Activated CD4-positive, alpha-beta T cell treated with anti-CD3 and anti-CD28 coated beads, Interleukin-2, amount 50 U/mL, for 48 hours (primary cell): ENCODE results near the gene ZNF425.
"Not testable (repeated sequence)": the region's sequence is repeated elsewhere in the genome, so short reads cannot be mapped to it uniquely, and the experiment has no call there.

Experiments
- DNase-seq, 2 experiments: peaks; one replicate each; pipeline ENCODE4 v3.0.0-alpha.2; 2020

ZNF425 gene

GRCh38 chr7:149125863-149126661 is at the start of gene ZNF425:
ZNF425 (minus strand) TSS chr7:149126324; CDS start chr7:149126213, 111 bp downstream.
- peak; percentile 93 to 94 for DNase-seq

- DNase-seq = no peak
Observed at GRCh38 chr7:149175150-149175549, 49.0 kb upstream of the ZNF425 start.

- DNase-seq = no peak
Observed at GRCh38 chr7:149172534-149172920, 46.4 kb upstream of the ZNF425 start.

GRCh38 chr7:149171892-149172533 is 45.9 kb upstream of the ZNF425 start:
- DNase-seq = no peak

GRCh38 chr7:149166630-149167352 is 40.7 kb upstream of the ZNF425 start:
- DNase-seq = no peak

GRCh38 chr7:149166142-149166541 is 40.0 kb upstream of the ZNF425 start:
- no peak for DNase-seq

- DNase-seq = no peak
Observed at GRCh38 chr7:149161241-149161848, 35.2 kb upstream of the ZNF425 start.

- DNase-seq = no peak
Observed at GRCh38 chr7:149156898-149157297, 30.8 kb upstream of the ZNF425 start.

GRCh38 chr7:149154056-149154455 is 27.9 kb upstream of the ZNF425 start:
- DNase-seq = no peak

- no peak for DNase-seq
Observed at GRCh38 chr7:149153346-149153745, 27.2 kb upstream of the ZNF425 start.

GRCh38 chr7:149150981-149151380 is 24.9 kb upstream of the ZNF425 start:
- no peak for DNase-seq

- DNase-seq = peak; percentile 61 to 71
Observed at GRCh38 chr7:149147752-149148653, 21.9 kb upstream of the ZNF425 start.

- peak; percentile 79 to 80 for DNase-seq
Observed at GRCh38 chr7:149147072-149147751, 21.1 kb upstream of the ZNF425 start, which contains the start of gene ZNF398. ZNF398 (plus strand) TSS chr7:149147453; CDS start chr7:149147743, 290 bp downstream.

- no peak for DNase-seq
Observed at GRCh38 chr7:149145031-149145845, 19.1 kb upstream of the ZNF425 start.

- not testable (repeated sequence) for DNase-seq
Observed at GRCh38 chr7:149144436-149144922, 18.4 kb upstream of the ZNF425 start.

GRCh38 chr7:149141893-149142292 is 15.8 kb upstream of the ZNF425 start:
- no peak for DNase-seq

GRCh38 chr7:149140831-149141230 is 14.7 kb upstream of the ZNF425 start:
- DNase-seq = no peak

GRCh38 chr7:149136118-149136517 is 10.0 kb upstream of the ZNF425 start:
- no peak for DNase-seq

GRCh38 chr7:149133028-149133710 is 7.0 kb upstream of the ZNF425 start:
- no peak for DNase-seq
